Thyroid gland (tissue), 4 donors: ENCODE data around the gene TMEM131L. TPM values are rescaled to one million over a fixed set of nuclear protein-coding genes. Genes with fewer than 3 reads are reported as not detected.
"Not testable (repeated sequence)": the region's sequence is repeated elsewhere in the genome, so short reads cannot be mapped to it uniquely, and the experiment has no call there.

ENCODE experiments used
- DNase-seq, 2 donors: peaks; one replicate each; pipeline ENCODE4 v3.0.0-alpha.2; 2019
- H3K27ac ChIP-seq, 3 donors: fragments of 200-600 bp; sonication (generic); 1 replicate in 2 of 3; 2 replicates in 1 of 3; pipeline ENCODE4 v1.5.1; 2016 to 2019; ENCODE audit warnings: mild to moderate bottlenecking in 1 of 3, moderate library complexity in 1 of 3
- H3K27me3 ChIP-seq: fragments of 200-600 bp; sonication (generic); one replicate; pipeline ENCODE4 v1.5.1; 2019
- H3K36me3 ChIP-seq, 2 donors: fragments of 200-600 bp; sonication (generic); one replicate each; pipeline ENCODE4 v1.5.1; 2016 to 2019
- H3K4me1 ChIP-seq, 2 donors: fragments of 200-600 bp; sonication (generic); one replicate each; pipeline ENCODE4 v1.5.1; 2017 to 2019
- H3K4me3 ChIP-seq, 3 donors: fragments of 200-600 bp; sonication (generic); replicated peaks in 1 of 3; 1 replicate in 2 of 3; 2 replicates in 1 of 3; pipeline ENCODE4 v1.5.1; 2016; ENCODE audit warnings: mild to moderate bottlenecking in 1 of 3
- H3K9me3 ChIP-seq: fragments of 200-600 bp; sonication (generic); one replicate; pipeline ENCODE4 v1.5.1; 2017
- POLR2A ChIP-seq, 2 donors: fragments of 450-650 bp; IDR thresholded peaks; one replicate each; pipeline ENCODE4 v1.6.1; 2017; ENCODE audit warnings: antibody characterized with exemption in 2 of 2, mild to moderate bottlenecking in 2 of 2, moderate library complexity in 1 of 2
- WGBS, 2 donors: methylation state at CpG; one replicate each; pipeline ENCODE4 v1.1.5; 2017; 5-methylcytosine and 5-hydroxymethylcytosine counted together
- intact Hi-C: fragments of 100-400 bp; cut with DNase I; formaldehyde crosslinking; loops from one replicate; pipeline ENCODE4 v1.15.1; 2023
- total RNA-seq, 4 donors: library from RNA; depleted of rRNA; stranded (reverse); fragments of >200 nt; gene quantifications; one replicate each; pipeline ENCODE4 v1.2.3, GENCODE V29; 2016
- TF ChIP-seq, protein P1 (sequence below), 6 experiments: fragments of 200-600 bp in 3 of 6; fragments of 450-650 bp in 3 of 6; sonication (generic) in 3 of 6; IDR thresholded peaks; one replicate each; pipeline ENCODE4 v1.5.1; 2016 to 2019; ENCODE audit warnings: antibody characterized with exemption in 6 of 6, mild to moderate bottlenecking in 2 of 6, inconsistent platforms in 1 of 6, moderate library complexity in 1 of 6

Gene TMEM131L
- total RNA-seq, 4 donors from 2014 or later, result 11.1 to 17.9 (median 16.4) TPM

DNA sequence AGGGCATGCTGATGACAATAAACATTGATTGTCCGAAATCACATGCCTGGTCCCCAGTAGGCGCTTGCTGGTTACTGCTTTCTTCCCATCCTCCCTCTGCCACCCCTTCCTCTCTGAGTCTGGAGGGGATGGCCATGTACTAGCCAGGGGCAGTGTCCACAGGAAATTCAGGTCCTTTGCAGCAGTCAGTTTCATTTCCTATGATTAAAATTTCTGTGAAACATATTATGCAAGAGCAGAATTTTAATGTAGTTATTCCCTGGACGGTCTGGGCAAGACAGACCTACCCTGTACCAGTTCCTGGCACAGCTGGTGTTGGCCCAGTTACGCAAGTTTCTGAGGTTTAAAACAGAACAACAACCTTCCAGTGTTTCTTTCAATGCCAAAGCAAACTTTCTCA is 189.8 kb downstream of the TMEM131L start:
- TF ChIP-seq, protein P1, sequence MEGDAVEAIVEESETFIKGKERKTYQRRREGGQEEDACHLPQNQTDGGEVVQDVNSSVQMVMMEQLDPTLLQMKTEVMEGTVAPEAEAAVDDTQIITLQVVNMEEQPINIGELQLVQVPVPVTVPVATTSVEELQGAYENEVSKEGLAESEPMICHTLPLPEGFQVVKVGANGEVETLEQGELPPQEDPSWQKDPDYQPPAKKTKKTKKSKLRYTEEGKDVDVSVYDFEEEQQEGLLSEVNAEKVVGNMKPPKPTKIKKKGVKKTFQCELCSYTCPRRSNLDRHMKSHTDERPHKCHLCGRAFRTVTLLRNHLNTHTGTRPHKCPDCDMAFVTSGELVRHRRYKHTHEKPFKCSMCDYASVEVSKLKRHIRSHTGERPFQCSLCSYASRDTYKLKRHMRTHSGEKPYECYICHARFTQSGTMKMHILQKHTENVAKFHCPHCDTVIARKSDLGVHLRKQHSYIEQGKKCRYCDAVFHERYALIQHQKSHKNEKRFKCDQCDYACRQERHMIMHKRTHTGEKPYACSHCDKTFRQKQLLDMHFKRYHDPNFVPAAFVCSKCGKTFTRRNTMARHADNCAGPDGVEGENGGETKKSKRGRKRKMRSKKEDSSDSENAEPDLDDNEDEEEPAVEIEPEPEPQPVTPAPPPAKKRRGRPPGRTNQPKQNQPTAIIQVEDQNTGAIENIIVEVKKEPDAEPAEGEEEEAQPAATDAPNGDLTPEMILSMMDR (IDR thresholded peaks at IDR 0.05), result no peak
- TF ChIP-seq POLR2A (IDR thresholded peaks at IDR 0.05), result no peak
- no peaks in the 10 kb centered on the region for H3K36me3 ChIP-seq
- no peaks in the 10 kb centered on the region for H3K27me3 ChIP-seq
- WGBS, 2 donors, result 63 to 82% methylated on average over 4 of the region's 4 CpGs
- intact Hi-C loops, result no loop called here
- H3K4me1 ChIP-seq, result peaks cover 0 to 2% of the 10 kb centered on the region in 2 donors
- no peak overlapping the region for H3K27ac ChIP-seq
- DNase-seq, result peak in 1 of 2 donors; percentile 19
- H3K4me3 ChIP-seq, result no peak overlapping the region
- H3K9me3 ChIP-seq, result no peaks in the 10 kb centered on the region

DNA sequence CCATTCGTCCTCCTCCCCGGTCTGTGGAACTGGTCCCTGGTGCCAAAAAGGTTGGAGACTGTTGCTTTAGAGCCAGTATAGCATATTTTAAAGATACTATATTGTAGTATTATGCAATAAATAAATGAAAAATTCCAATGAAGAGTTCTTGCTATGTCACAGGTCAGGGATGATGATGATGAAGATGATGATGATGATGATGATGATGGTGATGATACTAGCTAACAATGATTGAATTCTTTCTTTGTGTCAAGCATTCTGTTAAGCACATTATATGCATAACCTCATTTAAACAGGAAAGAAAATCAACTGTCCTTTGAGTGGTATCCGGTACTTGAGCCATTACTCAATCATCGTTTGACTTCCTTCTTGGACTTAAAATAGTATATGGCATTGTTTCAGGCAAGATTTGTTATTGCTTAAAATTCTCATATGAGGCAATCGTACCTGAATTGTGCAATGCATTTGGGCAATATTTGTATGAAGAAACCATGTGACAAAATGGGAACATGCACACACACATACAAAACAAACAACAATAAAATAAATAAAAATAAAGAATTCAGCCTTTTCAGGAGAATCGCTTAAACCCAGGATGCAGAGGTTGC is 195.2 kb downstream of the TMEM131L start:
- DNase-seq, result no peak
- no peaks in the 10 kb centered on the region for H3K36me3 ChIP-seq
- H3K4me1 ChIP-seq, result peaks cover 0 to 4% of the 10 kb centered on the region in 2 donors
- no peaks in the 10 kb centered on the region for H3K27me3 ChIP-seq
- intact Hi-C loops, result no loop called here
- TF ChIP-seq POLR2A (IDR thresholded peaks at IDR 0.05), result no peak
- TF ChIP-seq, protein P1 (IDR thresholded peaks at IDR 0.05), result no peak
- no peaks in the 10 kb centered on the region for H3K9me3 ChIP-seq
- no peak overlapping the region for H3K27ac ChIP-seq
- 65% methylated on average over 6 of the region's 6 CpGs for WGBS, 2 donors
- H3K4me3 ChIP-seq, result no peak overlapping the region

DNA sequence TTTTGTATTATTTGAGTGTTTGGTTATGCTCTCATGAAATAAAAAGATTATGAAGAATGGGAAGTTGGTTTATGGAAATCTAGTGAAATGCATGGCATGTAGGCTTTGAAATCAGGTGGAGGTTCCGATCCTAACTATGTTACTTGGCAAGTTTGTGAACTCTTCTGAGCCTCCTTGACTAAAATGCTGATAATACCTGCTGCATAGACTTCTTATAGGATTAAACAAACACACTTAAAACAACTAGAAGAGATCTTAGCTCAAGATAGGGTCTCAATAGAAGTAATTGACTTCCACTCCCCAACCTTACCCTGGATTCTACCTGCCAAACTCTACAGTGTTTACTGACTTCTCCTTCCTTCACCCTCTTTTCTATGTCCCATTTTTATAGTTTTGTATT is 195.7 kb downstream of the TMEM131L start:
- Histone ChIP-seq H3K9me3 (no peaks in the 10 kb centered on the region), H3K27me3 (no peaks in the 10 kb centered on the region), H3K27ac (no peak overlapping the region), H3K36me3 (no peaks in the 10 kb centered on the region), H3K4me3 (no peak overlapping the region), H3K4me1 (peaks cover 0 to 4% of the 10 kb centered on the region in 2 donors)
- DNase-seq, result no peak
- intact Hi-C loops, result no loop called here
- 55 to 65% methylated on average over 1 of the region's 1 CpG for WGBS, 2 donors
- TF ChIP-seq, protein P1 (IDR thresholded peaks at IDR 0.05), result no peak
- no peak for TF ChIP-seq POLR2A (IDR thresholded peaks at IDR 0.05)

DNA sequence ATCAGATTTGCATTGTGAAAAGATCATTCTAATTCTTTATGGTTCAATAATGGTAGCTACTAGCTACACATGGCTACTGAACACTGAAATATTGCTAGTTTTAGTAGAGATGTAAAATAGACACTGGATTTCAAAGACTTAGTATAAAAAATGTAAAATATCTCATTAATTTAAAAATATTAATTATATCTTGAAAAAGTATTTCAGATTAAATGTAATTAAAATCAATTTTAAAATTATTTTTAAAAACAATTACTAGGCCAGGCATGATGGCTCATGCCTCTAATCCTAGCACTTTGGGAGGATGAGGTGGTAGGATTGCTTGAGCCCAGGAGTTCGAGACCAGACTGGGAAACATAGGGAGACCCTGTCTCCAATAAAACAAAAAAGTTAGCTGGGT is 197.5 kb downstream of the TMEM131L start:
- H3K27me3 ChIP-seq, result no peaks in the 10 kb centered on the region
- H3K9me3 ChIP-seq, result no peaks in the 10 kb centered on the region
- WGBS, 2 donors, result 89 to 97% methylated on average over 1 of the region's 1 CpG

DNA sequence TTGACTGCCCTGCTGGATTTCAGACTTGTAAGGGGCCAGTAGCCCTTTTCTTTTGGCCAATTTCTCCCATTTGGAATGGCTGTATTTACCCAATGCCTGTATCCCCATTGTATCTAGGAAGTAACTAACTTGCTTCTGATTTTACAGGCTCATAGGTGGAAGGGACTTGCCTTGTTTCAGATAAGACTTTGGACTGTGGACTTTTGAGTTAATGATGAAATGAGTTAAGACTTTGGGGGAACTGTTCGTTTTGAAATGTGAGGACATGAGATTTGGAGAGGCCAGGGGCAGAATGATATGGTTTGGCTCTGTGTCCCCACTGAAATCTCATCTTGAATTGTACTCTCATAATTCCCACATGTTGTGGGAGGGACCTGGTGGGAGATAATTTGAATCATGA is 200.3 kb downstream of the TMEM131L start:
- H3K36me3 ChIP-seq, H3K4me1 ChIP-seq, DNase-seq, H3K27ac ChIP-seq, H3K9me3 ChIP-seq, H3K4me3 ChIP-seq, intact Hi-C loops, H3K27me3 ChIP-seq: not testable (repeated sequence)
- WGBS, 2 donors, result 70 to 83% methylated on average over 1 of the region's 1 CpG

More for the DNA sequence above, 197.5 kb downstream of the TMEM131L start:
- TF ChIP-seq, protein P1 (IDR thresholded peaks at IDR 0.05), result no peak
- TF ChIP-seq POLR2A (IDR thresholded peaks at IDR 0.05), result no peak
- no peaks in the 10 kb centered on the region for H3K36me3 ChIP-seq
- intact Hi-C loops, result no loop called here
- H3K4me3 ChIP-seq, result no peak overlapping the region
- DNase-seq, result no peak
- H3K27ac ChIP-seq, result no peak overlapping the region
- H3K4me1 ChIP-seq, result peaks cover 0 to 4% of the 10 kb centered on the region in 2 donors
